WTC11 (cell line): Measurements from ENCODE around the gene SCAND1. TPM values are rescaled to one million over a fixed set of nuclear protein-coding genes. Genes with fewer than 3 reads are reported as not detected.
"Not testable (repeated sequence)": the region's sequence is repeated elsewhere in the genome, so short reads cannot be mapped to it uniquely, and the experiment has no call there.

Source experiments
- ATAC-seq: fragments of 200-7000 bp; cut with Tn5 transposase; 2 replicates; pipeline ENCODE4 v1.10.0; 2021; ENCODE audit warnings: mild to moderate bottlenecking, moderate library complexity
- CTCF ChIA-PET: fragments of 300-600 bp; sonication (Branson Sonifier 250); formaldehyde crosslinking; loops from one replicate; lab custom pipeline; 2021; ENCODE audit warnings: antibody characterized with exemption; lab: Charles Lee
- POLR2A ChIA-PET: fragments of 350-600 bp; sonication (Branson Sonifier 250); formaldehyde crosslinking; loops from one replicate; lab custom pipeline; 2021; ENCODE audit warnings: antibody characterized with exemption; lab: Charles Lee
- DNase-seq: peaks from one replicate; pipeline ENCODE4 v3.0.0; 2021; ENCODE audit warnings: low spot score
- H3K27ac Mint-ChIP-seq: 2 replicates; pipeline ENCODE4 v1.8.0; 2021; ENCODE audit warnings: mixed read lengths
- H3K27me3 Mint-ChIP-seq: 2 replicates; pipeline ENCODE4 v1.8.0; 2021; ENCODE audit warnings: low read depth, mild to moderate bottlenecking, moderate library complexity, mixed read lengths
- H3K36me3 Mint-ChIP-seq: 2 replicates; pipeline ENCODE4 v1.8.0; 2021; ENCODE audit warnings: mixed read lengths
- H3K4me1 Mint-ChIP-seq: 2 replicates; pipeline ENCODE4 v1.8.0; 2022; ENCODE audit warnings: mixed read lengths
- H3K4me3 Mint-ChIP-seq: 2 replicates; pipeline ENCODE4 v1.8.0; 2021; ENCODE audit warnings: mild to moderate bottlenecking, moderate library complexity, mixed read lengths
- H3K9me3 Mint-ChIP-seq: 2 replicates; pipeline ENCODE4 v1.8.0; 2021; ENCODE audit warnings: mixed read lengths
- ARID4B ChIP-seq: sonication (generic); formaldehyde crosslinking; IDR thresholded peaks from 2 replicates; pipeline ENCODE4 v1.8.0; 2023; ENCODE audit warnings: missing genetic modification reagents, mild to moderate bottlenecking, borderline replicate concordance
- CBFB ChIP-seq: sonication (generic); formaldehyde crosslinking; IDR thresholded peaks from 2 replicates; pipeline ENCODE4 v1.8.1; 2022; ENCODE audit warnings: mild to moderate bottlenecking, low read depth, missing genetic modification reagents
- CDX4 ChIP-seq: fragments of 250-450 bp; sonication (Bioruptor Pico); IDR thresholded peaks from 2 replicates; pipeline ENCODE4 v1.9.0; 2021; ENCODE audit warnings: moderate library complexity, mild to moderate bottlenecking, inconsistent platforms, borderline replicate concordance
- CREM ChIP-seq: sonication (generic); formaldehyde crosslinking; IDR thresholded peaks from 2 replicates; pipeline ENCODE4 v1.8.1; 2022; ENCODE audit warnings: mild to moderate bottlenecking, missing genetic modification reagents, moderate library complexity
- E2F4 ChIP-seq: sonication (generic); formaldehyde crosslinking; IDR thresholded peaks from 2 replicates; pipeline ENCODE4 v1.8.1; 2022; ENCODE audit warnings: low read depth, mild to moderate bottlenecking, moderate library complexity, missing genetic modification reagents, borderline replicate concordance
- E2F5 ChIP-seq: sonication (generic); formaldehyde crosslinking; IDR thresholded peaks from 2 replicates; pipeline ENCODE4 v1.8.1; 2022; ENCODE audit warnings: mild to moderate bottlenecking, moderate library complexity, missing genetic modification reagents
- ELF4 ChIP-seq: sonication (generic); formaldehyde crosslinking; IDR thresholded peaks from 2 replicates; pipeline ENCODE4 v1.8.1; 2022; ENCODE audit warnings: low read depth, mild to moderate bottlenecking, moderate library complexity, missing genetic modification reagents
- FOXJ3 ChIP-seq: sonication (generic); formaldehyde crosslinking; IDR thresholded peaks from 2 replicates; pipeline ENCODE4 v1.9.0; 2021; ENCODE audit warnings: missing genetic modification reagents, mild to moderate bottlenecking, borderline replicate concordance
- MAX ChIP-seq: sonication (generic); formaldehyde crosslinking; IDR thresholded peaks from 2 replicates; pipeline ENCODE4 v1.8.0; 2022; ENCODE audit warnings: mild to moderate bottlenecking, missing genetic modification reagents
- MYBL2 ChIP-seq: sonication (generic); formaldehyde crosslinking; IDR thresholded peaks from 2 replicates; pipeline ENCODE4 v1.8.1; 2023; ENCODE audit warnings: mild to moderate bottlenecking, moderate library complexity, missing genetic modification reagents
- PRRX2 ChIP-seq: fragments of 250-450 bp; sonication (Bioruptor Pico); IDR thresholded peaks from 2 replicates; pipeline ENCODE4 v1.8.0; 2021; ENCODE audit warnings: mild to moderate bottlenecking
- RELA ChIP-seq: sonication (generic); formaldehyde crosslinking; IDR thresholded peaks from 2 replicates; pipeline ENCODE4 v1.8.1; 2022; ENCODE audit warnings: missing genetic modification reagents, mild to moderate bottlenecking, borderline replicate concordance
- SMAD3 ChIP-seq: sonication (generic); formaldehyde crosslinking; IDR thresholded peaks from 2 replicates; pipeline ENCODE4 v1.8.0; 2022; ENCODE audit warnings: missing genetic modification reagents, mild to moderate bottlenecking, borderline replicate concordance
- USF1 ChIP-seq: sonication (generic); formaldehyde crosslinking; IDR thresholded peaks from 2 replicates; pipeline ENCODE4 v1.8.0; 2022; ENCODE audit warnings: mild to moderate bottlenecking, missing genetic modification reagents
- USF2 ChIP-seq: sonication (generic); formaldehyde crosslinking; IDR thresholded peaks from 2 replicates; pipeline ENCODE4 v1.8.1; 2023; ENCODE audit warnings: mild to moderate bottlenecking, missing genetic modification reagents, moderate library complexity
- ZBTB21 ChIP-seq: sonication (generic); formaldehyde crosslinking; IDR thresholded peaks from 2 replicates; pipeline ENCODE4 v1.8.1; 2023; ENCODE audit warnings: mild to moderate bottlenecking, missing genetic modification reagents, borderline replicate concordance
- ZNF263 ChIP-seq: sonication (generic); formaldehyde crosslinking; IDR thresholded peaks from 2 replicates; pipeline ENCODE4 v1.8.1; 2022; ENCODE audit warnings: low read depth, mild to moderate bottlenecking, moderate library complexity, missing genetic modification reagents
- ZNF281 ChIP-seq: sonication (generic); formaldehyde crosslinking; IDR thresholded peaks from 2 replicates; pipeline ENCODE4 v1.8.0; 2023; ENCODE audit warnings: mild to moderate bottlenecking, missing genetic modification reagents
- ZNF671 ChIP-seq: fragments of 250-450 bp; sonication (Bioruptor Pico); IDR thresholded peaks from 2 replicates; pipeline ENCODE4 v1.8.0; 2021; ENCODE audit warnings: mild to moderate bottlenecking
- total RNA-seq: library from RNA; stranded (reverse); gene quantifications from 3 replicates; pipeline ENCODE4 v1.2.3, GENCODE V29; 2021

The SCAND1 gene
- total RNA-seq, 1 experiment from 2014 or later = 103 TPM

GRCh38 chr20:36002855-36003254 lies 48.6 kb upstream of the SCAND1 start:
- no peak overlapping the region for H3K27ac Mint-ChIP-seq
- no peak overlapping the region for H3K4me3 Mint-ChIP-seq
- TF ChIP-seq MAX (CRISPR knock-in tag) (no peak), E2F4 (no peak), ZBTB21 (CRISPR knock-in tag) (no peak), ZNF671 (CRISPR knock-in tag) (no peak), ELF4 (CRISPR knock-in tag) (no peak), CBFB (no peak), ZNF281 (CRISPR knock-in tag) (no peak), SMAD3 (CRISPR knock-in tag) (no peak), USF2 (CRISPR knock-in tag) (no peak), E2F5 (CRISPR knock-in tag) (no peak), ZNF263 (CRISPR knock-in tag) (no peak), RELA (no peak), CREM (CRISPR knock-in tag) (no peak), ARID4B (CRISPR knock-in tag) (no peak), USF1 (CRISPR knock-in tag) (no peak), CDX4 (CRISPR knock-in tag) (no peak), PRRX2 (CRISPR knock-in tag) (no peak), FOXJ3 (no peak), MYBL2 (CRISPR knock-in tag) (no peak)
- ATAC-seq = no peak
- peaks cover 35% of the 10 kb centered on the region for H3K9me3 Mint-ChIP-seq
- peaks cover 15% of the 10 kb centered on the region for H3K36me3 Mint-ChIP-seq
- peaks cover 16% of the 10 kb centered on the region for H3K27me3 Mint-ChIP-seq
- H3K4me1 Mint-ChIP-seq = no peaks in the 10 kb centered on the region
- no peak for DNase-seq
- ChIA-PET CTCF (interaction anchor here (1.2 to 1.6 kb wide), 3 partner anchors 8 to 136 kb away, joined by 3 to 7 read pairs (median 5); no protein-coding TSS in a partner anchor), POLR2A (no interaction called here)

GRCh38 chr20:36001331-36001730 lies 47.0 kb upstream of the SCAND1 start:
- peaks cover 15% of the 10 kb centered on the region for H3K36me3 Mint-ChIP-seq
- ATAC-seq, H3K4me3 Mint-ChIP-seq, POLR2A ChIA-PET, H3K4me1 Mint-ChIP-seq, H3K27ac Mint-ChIP-seq, CTCF ChIA-PET, DNase-seq: not testable (repeated sequence)
- peaks cover 16% of the 10 kb centered on the region for H3K27me3 Mint-ChIP-seq
- H3K9me3 Mint-ChIP-seq = peaks cover 35% of the 10 kb centered on the region

GRCh38 chr20:35996492-35996891 lies 42.2 kb upstream of the SCAND1 start:
- H3K4me3 Mint-ChIP-seq, H3K36me3 Mint-ChIP-seq, POLR2A ChIA-PET, ATAC-seq, H3K27me3 Mint-ChIP-seq, H3K4me1 Mint-ChIP-seq, H3K27ac Mint-ChIP-seq, H3K9me3 Mint-ChIP-seq, DNase-seq: not testable (repeated sequence)
- CTCF ChIA-PET = interaction anchor here (1.9 to 2.2 kb wide), 2 partner anchors 42 to 142 kb away, joined by 8 to 22 read pairs; partner anchors contain the start of gene SCAND1
